HG03432 (cell line): ENCODE measurements around the gene XYLT2.
"Not testable (repeated sequence)": the region's sequence is repeated elsewhere in the genome, so short reads cannot be mapped to it uniquely, and the experiment has no call there.

ENCODE experiments used
- ATAC-seq: cut with Tn5 transposase; IDR thresholded peaks from one replicate; pipeline ENCODE4 v1.9.1; 2021; ENCODE audit warnings: mild to moderate bottlenecking, moderate library complexity; ENCODE audit not compliant: unreplicated experiment

Gene XYLT2

GRCh38 chr17:50345432-50346312 is at the start of gene XYLT2:
TSS of gene XYLT2 (plus strand) at chr17:50346126. CDS start at chr17:50346141, 15 bp downstream.
- peak; percentile 81 for ATAC-seq

GRCh38 chr17:50297407-50297865 is 48.5 kb upstream of the XYLT2 start:
- no peak for ATAC-seq

- no peak for ATAC-seq
Measured at GRCh38 chr17:50298018-50298417, 47.9 kb upstream of the XYLT2 start.

GRCh38 chr17:50299776-50300175 is 46.1 kb upstream of the XYLT2 start:
- no peak for ATAC-seq

GRCh38 chr17:50300824-50301223 is 45.1 kb upstream of the XYLT2 start:
- ATAC-seq, result not testable (repeated sequence)

GRCh38 chr17:50301891-50302584 is 43.9 kb upstream of the XYLT2 start:
- ATAC-seq, result no peak

- no peak for ATAC-seq
Measured at GRCh38 chr17:50303051-50303450, 42.9 kb upstream of the XYLT2 start.

GRCh38 chr17:50303596-50303995 is 42.3 kb upstream of the XYLT2 start:
- no peak for ATAC-seq

GRCh38 chr17:50304781-50305404 is 41.0 kb upstream of the XYLT2 start:
- no peak for ATAC-seq

- ATAC-seq, result no peak
Measured at GRCh38 chr17:50307654-50308053, 38.3 kb upstream of the XYLT2 start.

GRCh38 chr17:50308666-50309065 is 37.3 kb upstream of the XYLT2 start:
- no peak for ATAC-seq

GRCh38 chr17:50310455-50311111 is 35.3 kb upstream of the XYLT2 start:
- ATAC-seq, result no peak

GRCh38 chr17:50311112-50311460 is 34.8 kb upstream of the XYLT2 start:
- ATAC-seq, result no peak

- no peak for ATAC-seq
Measured at GRCh38 chr17:50311483-50311882, 34.4 kb upstream of the XYLT2 start.

GRCh38 chr17:50312308-50312707 is 33.6 kb upstream of the XYLT2 start:
- no peak for ATAC-seq

- no peak for ATAC-seq
Measured at GRCh38 chr17:50314456-50315011, 31.4 kb upstream of the XYLT2 start.

GRCh38 chr17:50316016-50316587 is 29.8 kb upstream of the XYLT2 start:
- no peak for ATAC-seq

GRCh38 chr17:50316660-50317059 is 29.3 kb upstream of the XYLT2 start:
- ATAC-seq, result not testable (repeated sequence)

- no peak for ATAC-seq
Measured at GRCh38 chr17:50317121-50317520, 28.8 kb upstream of the XYLT2 start.

- no peak for ATAC-seq
Measured at GRCh38 chr17:50318501-50319285, 27.2 kb upstream of the XYLT2 start.
